HG03378 (cell line): ENCODE results near the gene SSRP1.
"Not testable (repeated sequence)": the region's sequence is repeated elsewhere in the genome, so short reads cannot be mapped to it uniquely, and the experiment has no call there.

Experiments used
- ATAC-seq: cut with Tn5 transposase; IDR thresholded peaks from one replicate; pipeline ENCODE4 v1.9.1; 2021; ENCODE audit warnings: mild to moderate bottlenecking, moderate library complexity; ENCODE audit not compliant: unreplicated experiment

Gene SSRP1, protein sequence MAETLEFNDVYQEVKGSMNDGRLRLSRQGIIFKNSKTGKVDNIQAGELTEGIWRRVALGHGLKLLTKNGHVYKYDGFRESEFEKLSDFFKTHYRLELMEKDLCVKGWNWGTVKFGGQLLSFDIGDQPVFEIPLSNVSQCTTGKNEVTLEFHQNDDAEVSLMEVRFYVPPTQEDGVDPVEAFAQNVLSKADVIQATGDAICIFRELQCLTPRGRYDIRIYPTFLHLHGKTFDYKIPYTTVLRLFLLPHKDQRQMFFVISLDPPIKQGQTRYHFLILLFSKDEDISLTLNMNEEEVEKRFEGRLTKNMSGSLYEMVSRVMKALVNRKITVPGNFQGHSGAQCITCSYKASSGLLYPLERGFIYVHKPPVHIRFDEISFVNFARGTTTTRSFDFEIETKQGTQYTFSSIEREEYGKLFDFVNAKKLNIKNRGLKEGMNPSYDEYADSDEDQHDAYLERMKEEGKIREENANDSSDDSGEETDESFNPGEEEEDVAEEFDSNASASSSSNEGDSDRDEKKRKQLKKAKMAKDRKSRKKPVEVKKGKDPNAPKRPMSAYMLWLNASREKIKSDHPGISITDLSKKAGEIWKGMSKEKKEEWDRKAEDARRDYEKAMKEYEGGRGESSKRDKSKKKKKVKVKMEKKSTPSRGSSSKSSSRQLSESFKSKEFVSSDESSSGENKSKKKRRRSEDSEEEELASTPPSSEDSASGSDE

DNA sequence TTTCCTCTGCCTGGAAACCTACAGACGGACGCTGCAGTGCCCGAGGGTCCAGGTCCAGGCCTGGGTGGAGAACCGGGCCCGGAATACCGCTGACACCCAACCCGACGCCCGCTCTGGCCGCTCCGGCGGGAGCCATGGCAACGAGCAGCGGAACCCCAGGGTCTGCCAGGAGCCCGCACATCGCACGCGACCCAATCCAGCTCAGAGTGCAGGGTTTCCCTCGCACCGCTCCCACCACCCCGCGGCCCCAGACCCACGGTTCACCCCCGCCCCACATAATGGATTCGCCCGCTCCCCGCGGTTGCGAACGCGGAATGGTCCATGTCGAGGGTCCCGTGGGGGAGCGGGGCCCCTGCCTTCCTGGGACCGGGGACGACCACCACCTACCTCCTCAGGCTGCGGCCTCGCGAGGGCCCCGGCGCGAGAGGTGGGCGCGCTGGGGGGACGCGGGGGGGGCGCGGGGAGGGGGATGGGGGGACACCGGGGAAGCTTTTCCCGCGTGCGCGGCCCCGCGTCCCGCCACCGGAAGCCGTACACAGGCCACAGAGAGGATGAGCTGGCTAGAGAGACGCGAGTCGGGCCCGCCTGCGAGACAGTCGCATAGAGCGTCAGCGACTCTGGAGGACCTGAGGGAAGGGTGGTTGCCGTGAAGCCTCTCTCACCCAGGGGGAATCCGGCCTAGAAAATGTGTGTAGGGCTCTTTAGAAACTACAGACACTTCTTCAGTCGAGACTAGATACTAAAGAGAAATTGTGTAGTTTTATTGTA lies at the start of gene SSRP1:
SSRP1 (minus strand) TSS at position 550 of the 768 bp plus-strand sequence. CDS start 771 bp downstream, outside the sequence.
- ATAC-seq: peak; percentile 93

DNA sequence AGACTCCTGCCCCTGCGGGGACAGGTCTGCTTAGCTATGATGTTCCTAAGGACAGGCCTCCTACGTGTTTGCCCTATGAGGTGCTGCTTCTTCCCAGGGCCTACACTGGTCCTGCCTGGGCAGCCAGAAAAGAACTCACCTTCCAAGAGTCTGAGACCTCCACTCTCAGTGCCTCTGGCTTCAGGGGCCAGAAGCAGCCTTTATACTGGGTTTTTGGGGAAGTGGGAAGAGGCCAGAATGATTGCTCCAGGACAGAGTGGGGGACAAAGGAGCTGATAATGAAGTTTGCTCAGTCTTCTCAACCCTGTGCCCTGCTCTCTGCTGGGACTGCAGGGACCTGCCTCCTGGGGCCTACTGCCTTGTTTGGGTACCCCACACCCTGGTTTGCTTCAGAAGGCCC lies 45.3 kb upstream of the SSRP1 start, which contains the start of gene PRG3:
PRG3 (minus strand) TSS at position 176 of the 400 bp plus-strand sequence. CDS start 442 bp downstream, outside the sequence.
- ATAC-seq: no peak

DNA sequence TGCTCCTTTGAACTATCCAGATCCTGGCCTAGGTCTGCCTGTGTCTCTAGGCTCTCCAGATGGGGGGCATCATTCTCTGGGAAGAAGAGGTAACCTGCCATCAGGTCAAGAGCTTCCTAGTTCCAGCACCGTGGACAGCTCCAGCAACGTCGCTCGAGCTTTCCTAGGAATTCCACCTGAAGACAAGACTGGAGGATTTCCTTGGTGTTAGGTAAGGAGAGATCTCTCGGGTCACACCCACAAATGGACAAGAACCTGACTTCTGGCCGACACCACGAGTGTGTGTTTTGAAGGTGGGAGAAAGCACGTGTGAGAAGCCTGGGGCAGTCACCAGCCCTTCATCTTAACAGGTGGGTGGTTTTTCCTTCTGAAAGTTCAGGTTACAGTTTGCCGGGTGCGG lies 44.0 kb upstream of the SSRP1 start:
- ATAC-seq: no peak

DNA sequence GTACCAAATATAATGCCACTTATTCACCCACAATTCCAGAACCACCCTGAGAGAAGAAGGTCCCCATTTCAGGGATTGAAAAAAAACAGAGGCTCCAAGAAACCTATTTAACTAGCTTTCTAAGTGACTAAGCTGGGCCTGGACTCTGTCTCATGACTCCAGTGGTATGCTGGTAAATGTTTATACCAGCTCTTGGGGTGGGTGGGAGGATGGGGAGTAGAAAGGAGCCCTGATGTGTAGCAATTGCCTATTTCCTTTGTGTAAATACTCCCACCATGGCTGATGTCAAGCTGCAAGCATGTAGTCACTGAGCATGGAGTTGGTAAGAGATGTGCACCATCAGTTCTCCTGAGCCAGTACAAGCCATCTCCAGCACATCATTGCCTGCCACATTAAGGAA lies 42.5 kb upstream of the SSRP1 start:
- no peak for ATAC-seq

DNA sequence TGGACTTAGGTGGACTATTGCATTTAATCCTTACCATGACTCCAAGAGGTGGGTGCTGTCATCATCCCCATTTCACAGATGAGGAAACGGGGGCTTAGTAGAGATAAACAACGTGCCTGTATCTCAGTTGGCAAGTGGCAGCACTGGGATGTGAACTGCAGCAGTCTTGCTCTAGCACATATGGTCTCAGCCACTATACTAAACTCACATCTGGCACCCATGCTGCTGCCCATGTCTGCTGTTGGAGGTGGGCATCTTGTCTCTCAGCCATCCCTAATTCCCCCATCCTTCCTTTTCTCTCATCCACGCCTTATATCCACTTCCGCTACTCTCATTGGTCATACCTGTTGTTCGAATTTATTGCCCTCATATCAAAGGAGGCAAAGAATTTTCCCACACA lies 41.4 kb upstream of the SSRP1 start:
- ATAC-seq: no peak

DNA sequence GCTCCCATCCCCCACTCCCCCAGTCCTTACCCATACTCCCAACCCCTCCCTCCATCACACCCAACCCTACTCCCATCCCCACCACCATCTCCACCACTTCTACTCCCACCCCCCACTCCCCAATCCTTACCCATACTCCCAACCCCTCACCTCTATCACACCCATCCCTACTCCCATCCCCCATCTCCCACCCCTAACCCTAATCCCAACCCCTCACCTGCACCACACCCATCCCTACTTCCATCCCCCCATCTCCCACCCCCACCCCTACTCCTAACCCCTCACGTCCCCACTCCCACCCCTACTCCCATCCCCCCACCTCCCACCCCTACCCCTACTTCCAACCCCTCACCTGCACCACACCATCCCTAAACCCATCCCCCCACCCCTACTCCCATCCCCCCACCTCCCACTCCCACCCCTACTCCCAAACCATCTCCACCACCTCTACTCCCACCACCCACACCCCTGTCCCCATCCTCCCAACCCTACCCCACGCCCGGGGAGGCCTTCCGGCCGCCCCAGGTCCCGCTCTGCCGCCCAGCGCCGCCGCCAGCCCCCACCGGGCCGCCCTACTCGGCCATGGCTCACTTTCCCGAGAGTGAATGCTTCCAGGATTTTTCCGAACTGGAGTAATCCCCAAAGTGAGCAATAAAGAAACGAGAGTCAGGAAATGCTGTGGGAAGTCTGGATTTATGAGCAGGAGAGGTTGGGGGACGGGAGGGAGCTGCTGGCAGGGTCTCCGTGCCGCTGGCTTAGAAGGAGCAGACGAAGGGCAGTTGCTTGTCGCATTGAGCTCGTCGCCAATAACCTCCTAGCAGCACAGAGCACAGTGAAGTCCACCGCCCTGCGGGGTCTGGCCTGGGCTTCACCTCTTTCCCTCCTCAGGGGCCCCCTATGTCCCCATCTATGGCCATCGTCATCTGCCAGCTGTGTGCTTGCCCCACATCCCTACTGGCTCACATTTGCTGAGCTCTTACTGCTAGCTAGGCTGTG lies 40.7 kb upstream of the SSRP1 start:
- no peak for ATAC-seq

DNA sequence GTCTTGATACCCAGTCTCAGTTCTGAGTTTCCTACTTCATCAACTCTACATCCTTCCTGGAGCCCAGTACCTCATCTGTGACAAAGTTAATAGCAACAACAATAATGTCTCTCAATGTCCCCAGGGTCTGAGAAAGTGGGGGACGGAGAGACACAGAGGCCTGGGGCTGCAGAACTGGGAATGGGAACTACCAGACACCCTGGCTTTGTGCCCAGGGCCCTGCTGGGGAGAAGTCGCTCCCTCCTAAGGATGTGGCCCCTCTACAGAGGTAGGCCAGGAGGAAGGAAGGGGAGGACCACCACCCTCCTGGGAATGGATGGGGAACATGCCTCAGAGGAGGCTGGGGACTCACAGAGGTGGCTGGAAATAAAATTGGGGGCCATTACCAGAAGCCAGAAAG lies 39.8 kb upstream of the SSRP1 start:
- ATAC-seq: no peak

DNA sequence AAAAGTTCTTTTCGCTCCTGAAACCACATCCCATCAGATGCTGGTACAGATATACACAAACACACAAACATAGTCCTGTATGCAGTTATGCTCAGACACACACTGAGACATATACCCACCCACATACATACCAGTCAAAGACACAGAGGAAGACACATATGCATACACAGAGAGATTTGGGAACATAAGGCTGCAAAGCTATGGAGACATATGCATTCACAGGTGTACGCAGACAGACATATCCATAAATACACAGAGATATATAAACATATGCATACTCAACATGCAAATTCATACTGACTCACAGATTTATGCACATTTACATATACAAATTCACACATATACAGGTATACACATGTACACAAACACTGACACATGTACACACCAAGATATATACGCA lies 39.3 kb upstream of the SSRP1 start:
- ATAC-seq: no peak

DNA sequence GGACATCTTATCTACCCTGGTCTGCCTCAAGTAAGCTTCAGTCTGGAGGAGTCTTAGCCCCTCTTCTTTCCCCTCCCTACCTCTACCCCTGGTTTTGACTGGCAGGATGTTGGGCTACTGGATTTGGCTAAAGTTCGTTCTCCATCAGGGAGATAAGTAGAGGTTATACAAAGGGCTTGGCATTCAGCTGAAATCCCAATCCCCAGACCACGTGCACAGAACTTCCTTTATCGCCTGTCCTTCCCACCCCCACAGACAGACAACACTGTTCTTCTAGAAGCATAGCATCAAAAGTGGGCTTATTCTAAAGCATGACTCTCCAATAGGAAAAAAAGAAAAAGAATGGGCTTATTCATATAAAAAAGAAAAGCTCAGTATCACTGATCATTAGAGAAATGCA lies 37.5 kb upstream of the SSRP1 start:
- ATAC-seq: no peak

DNA sequence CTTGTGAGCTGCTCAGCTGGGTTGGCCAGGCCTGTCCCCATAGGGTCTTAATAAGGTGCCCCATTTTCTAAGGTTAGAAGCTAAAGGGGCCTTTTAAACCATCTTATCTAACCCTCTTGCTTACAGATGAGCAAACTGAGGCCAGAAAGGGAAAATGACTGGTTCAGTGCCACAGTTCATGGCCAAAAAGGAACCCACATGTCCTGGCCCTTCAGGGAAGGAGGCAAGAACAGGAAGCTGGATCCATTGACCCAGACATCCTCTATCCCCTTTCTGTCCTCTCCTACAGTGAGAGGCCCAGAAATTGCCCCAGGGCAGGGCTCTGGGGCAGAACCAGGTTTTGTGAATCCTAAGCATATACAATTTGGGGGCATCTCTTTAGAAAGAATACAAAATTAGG lies 35.2 kb upstream of the SSRP1 start:
- no peak for ATAC-seq

DNA sequence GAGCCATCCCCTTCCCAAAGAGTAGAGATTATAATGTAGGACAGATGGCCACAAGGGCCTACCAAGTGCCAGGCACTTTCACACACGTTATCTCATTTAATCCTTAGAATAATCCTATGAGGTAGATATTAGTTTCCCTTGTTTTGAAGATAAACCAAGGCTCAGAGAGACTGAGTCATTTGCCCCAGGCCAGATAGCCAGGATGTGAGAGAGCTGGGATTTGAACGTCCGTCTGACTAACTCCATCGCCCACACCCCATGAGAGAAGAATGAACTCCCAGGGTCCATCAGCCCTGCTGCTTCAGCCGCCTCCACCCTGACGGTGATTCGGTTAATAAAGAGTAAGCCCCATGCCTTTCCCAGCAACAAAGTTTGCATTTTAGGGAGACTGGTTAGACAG lies 34.6 kb upstream of the SSRP1 start:
- no peak for ATAC-seq

DNA sequence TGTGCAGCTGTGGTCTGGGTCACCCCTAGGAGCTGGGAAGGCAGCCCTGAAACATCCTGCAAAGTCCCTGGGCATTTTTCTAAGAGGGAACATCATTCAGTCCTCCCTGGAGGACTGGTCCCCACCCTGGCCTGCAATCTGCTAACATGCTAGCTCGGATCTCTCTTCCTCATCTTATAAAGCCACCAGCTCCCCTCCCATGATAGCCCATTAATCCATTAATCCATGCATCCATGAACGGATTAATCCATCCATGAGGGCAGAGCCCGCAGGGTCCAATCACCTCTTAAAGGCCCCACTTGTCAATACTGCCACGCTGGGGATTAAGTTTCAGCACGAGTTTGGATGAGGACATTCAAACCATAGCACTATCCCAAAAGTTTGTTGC lies 33.1 kb upstream of the SSRP1 start:
- ATAC-seq: no peak

DNA sequence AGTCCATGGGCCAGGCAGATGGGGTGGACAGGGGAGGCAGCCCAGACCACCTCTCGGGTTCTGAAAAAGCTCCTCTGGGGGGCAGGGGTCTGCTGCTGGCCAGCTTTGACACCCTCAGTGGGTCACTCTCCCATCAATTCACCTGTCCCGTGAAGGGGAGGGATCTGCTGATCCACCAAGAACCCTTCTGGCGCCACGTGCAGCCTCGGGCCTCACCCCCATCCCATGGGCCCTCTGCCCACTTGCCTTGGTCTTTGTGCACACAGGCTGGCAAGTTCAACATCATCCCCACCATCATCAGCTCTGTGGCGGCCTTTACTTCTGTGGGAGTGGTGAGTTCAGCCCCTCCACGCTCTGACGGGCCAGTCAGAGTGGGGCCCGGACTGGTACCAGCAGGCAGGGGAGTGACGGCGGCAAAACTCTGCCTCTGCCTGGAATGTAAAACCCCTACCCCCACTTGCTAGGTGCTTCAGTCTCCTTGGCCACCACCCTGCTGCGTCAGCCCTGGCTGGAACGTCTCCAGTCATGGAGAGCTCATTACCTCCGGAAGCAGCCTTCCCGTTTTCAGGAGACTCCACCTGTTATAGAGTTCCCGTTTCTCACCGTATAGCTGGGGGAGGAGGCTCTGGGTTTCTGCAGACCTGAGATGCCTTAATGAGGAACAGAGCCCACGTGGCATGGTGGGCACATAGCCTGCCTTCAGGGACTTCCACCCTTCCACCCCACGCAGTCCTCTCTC lies 32.6 kb upstream of the SSRP1 start:
- ATAC-seq: no peak

DNA sequence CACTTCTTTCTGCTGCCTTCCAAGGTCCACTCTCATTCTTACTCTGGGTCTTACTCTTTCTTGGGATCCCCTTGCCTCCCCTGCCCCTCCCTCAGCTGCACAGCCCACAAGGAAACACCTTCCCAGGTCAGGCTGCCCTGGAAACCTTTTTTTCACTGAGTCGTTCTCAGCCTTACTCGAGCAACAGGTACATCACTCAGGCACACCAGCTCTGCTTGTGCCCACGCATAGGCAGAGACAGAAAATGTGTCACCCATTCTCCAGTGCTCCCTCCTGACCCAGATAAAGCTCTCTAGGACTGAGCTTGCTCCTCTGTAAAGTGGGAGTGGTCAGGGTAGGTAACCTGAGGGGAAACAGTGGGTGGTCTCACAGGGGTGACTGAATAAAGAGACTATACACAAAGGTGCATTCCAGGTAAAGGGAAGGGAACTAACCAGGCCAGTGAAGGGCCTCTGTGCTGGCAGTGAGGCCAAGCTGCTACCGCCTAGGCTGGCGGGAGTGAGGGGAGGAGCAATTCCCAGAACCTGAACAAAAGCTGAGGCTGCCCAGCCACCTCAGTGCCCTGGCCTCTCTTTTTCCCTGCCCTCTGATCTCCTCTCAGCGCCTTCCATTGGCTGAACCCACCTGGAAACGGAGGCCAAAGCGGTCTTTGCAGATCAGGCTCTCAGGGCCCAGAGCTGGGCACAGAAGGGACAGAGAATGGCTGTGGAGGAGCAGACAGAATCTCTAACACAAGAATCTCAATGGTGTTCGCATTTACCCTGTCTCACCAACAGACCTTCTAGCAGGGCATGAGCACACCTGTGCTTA lies 29.4 kb upstream of the SSRP1 start:
- no peak for ATAC-seq

DNA sequence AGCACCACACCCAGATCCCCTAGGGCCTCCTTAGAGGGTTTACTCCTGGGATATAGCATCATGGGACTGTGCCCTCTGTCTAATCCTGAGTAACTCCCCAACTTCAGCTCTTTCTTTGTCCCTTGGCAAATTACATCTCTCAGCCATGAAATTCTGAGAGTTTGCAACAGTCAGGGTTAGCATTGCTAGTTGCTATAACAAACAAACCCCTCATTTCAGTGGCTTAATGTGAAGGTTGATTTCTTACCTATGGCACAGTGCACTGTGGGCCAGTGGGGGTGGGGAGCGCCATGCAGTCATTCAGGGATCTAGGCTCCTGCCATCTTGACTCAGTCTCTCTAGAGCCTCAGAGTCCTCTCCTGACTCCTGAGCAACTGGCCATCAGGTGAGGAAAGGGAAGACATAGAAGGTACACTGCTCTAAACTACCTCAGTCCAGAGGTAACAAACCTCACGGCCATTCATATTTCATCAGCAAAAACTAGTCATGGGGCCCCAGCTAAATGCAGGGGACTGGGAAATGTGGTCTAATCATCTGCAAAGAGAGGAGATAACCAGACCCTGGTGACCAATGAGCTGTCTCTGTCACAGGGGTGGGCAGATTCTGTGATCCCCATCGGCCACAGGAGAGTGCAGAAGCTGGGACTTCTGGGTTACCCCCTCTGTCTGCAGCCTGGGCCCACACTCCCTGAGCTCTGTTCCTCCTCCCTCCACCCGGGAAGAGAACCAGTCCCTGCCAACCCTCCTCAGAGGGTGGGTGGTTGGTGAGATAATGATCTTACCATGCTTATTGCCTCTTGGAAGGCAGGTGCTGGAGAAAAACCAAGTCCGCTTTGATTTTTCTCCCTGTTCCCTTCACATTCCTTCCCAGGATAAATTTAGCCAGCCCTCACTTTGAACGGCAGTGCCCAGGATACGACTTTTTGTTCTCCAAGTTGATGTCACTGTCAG lies 27.7 kb upstream of the SSRP1 start:
- ATAC-seq: no peak

DNA sequence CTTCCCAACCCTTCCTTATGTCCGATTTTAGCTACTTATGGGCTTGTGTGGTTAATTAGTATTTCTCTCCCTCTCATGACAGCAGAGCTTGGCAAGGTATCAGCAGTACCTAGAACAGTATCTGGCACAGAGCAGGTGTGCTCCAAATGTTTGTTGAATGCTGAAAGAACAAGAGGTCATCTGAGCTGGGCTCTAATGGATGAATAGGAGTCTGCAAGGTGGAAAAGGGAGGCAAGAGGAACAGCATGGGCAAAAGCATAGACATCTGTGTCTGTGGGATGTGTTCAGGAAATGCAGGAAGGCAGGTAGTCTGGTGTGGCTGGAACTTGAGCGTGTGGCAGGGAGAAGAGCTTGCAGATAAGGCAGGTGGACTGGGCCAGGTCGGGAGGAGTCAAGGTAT lies 26.2 kb upstream of the SSRP1 start:
- ATAC-seq: no peak

DNA sequence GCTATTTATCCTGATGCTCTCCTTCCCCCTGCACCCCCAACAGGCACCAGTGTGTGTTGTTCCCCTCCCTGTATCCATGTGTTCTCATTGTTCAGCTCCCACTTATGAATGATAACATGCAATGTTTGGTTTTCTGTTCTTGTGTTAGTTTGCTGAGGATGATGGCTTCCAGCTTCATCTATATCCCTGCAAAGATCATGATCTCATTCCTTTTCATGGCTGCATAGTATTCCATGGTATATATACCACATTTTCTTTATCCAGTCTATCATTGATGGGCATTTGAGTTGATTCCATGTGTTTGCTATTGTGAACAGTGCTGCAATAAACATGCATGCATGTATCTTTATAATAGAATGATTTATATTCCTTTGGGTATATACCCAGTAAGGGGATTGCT lies 25.7 kb upstream of the SSRP1 start:
- not testable (repeated sequence) for ATAC-seq

DNA sequence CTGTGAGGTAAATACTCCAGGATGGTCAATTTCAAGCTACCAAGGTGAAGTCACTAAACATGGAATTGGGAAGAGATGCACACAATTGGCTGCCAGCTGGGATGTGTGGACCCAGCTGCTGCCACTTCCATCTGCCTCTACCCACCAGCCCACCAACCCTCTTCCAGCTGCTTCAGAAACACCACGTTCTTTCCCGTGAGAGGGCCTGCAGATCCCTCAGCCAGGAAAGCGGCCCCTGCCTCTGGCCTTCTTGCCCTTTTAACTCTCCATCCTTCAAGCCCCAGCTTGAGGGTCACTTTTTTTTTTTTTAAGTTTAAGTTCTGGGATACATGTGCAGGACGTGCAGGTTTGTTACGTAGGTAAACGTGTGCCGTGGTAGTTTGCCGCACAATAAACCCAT lies 25.3 kb upstream of the SSRP1 start:
- no peak for ATAC-seq
